BLaER1 (cell line): ENCODE results near the gene TM4SF20.

Experiments used
- H3K27ac ChIP-seq: shearing (Covaris generic); formaldehyde crosslinking; 2 replicates; pipeline ENCODE4 v1.8.1; 2022
- H3K27me3 ChIP-seq: shearing (Covaris generic); formaldehyde crosslinking; 2 replicates; pipeline ENCODE4 v1.8.1; 2022
- H3K36me3 ChIP-seq: shearing (Covaris generic); formaldehyde crosslinking; 2 replicates; pipeline ENCODE4 v1.8.1; 2022
- H3K4me1 ChIP-seq: shearing (Covaris generic); formaldehyde crosslinking; 2 replicates; pipeline ENCODE4 v1.8.1; 2022
- H3K4me2 ChIP-seq: shearing (Covaris generic); formaldehyde crosslinking; 2 replicates; pipeline ENCODE4 v1.8.1; 2022
- H3K4me3 ChIP-seq: shearing (Covaris generic); formaldehyde crosslinking; 2 replicates; pipeline ENCODE4 v1.8.1; 2022
- H3K9ac ChIP-seq: shearing (Covaris generic); formaldehyde crosslinking; 2 replicates; pipeline ENCODE4 v1.8.1; 2022
- H3K9me3 ChIP-seq: shearing (Covaris generic); formaldehyde crosslinking; 2 replicates; pipeline ENCODE4 v1.8.1; 2022
- H4K20me1 ChIP-seq: shearing (Covaris generic); formaldehyde crosslinking; 2 replicates; pipeline ENCODE4 v1.8.1; 2022
- Cebpa-rat ChIP-seq: shearing (Covaris generic); IDR thresholded peaks from 2 replicates; pipeline ENCODE4 v1.8.1; 2022

Gene TM4SF20

GRCh38 chr2:227347117-227347516 is 32.0 kb downstream of the TM4SF20 start:
- Histone ChIP-seq H3K36me3 (peaks cover 63% of the 10 kb centered on the region), H3K4me2 (no peak overlapping the region), H3K27me3 (no peaks in the 10 kb centered on the region), H3K9ac (no peak overlapping the region), H3K9me3 (no peaks in the 10 kb centered on the region), H3K27ac (no peak overlapping the region), H3K4me1 (no peaks in the 10 kb centered on the region), H3K4me3 (no peak overlapping the region), H4K20me1 (no peaks in the 10 kb centered on the region)
- no peak for TF ChIP-seq Cebpa-rat

GRCh38 chr2:227344231-227344630 is 34.9 kb downstream of the TM4SF20 start:
- H3K9ac ChIP-seq, result no peak overlapping the region
- H3K36me3 ChIP-seq, result peaks cover 64% of the 10 kb centered on the region
- TF ChIP-seq Cebpa-rat, result no peak

GRCh38 chr2:227341553-227341952 is 37.6 kb downstream of the TM4SF20 start:
- Histone ChIP-seq H3K4me1 (no peaks in the 10 kb centered on the region), H3K9me3 (no peaks in the 10 kb centered on the region), H3K4me2 (no peak overlapping the region), H3K27me3 (no peaks in the 10 kb centered on the region), H3K9ac (no peak overlapping the region), H3K27ac (no peak overlapping the region), H3K4me3 (no peak overlapping the region), H3K36me3 (peaks cover 69% of the 10 kb centered on the region), H4K20me1 (0 out of 2 replicates have a peak, but pooled peaks cover 6% of the 10 kb centered on the region)
- TF ChIP-seq Cebpa-rat, result no peak

More at GRCh38 chr2:227344231-227344630, 34.9 kb downstream of the TM4SF20 start:
- no peaks in the 10 kb centered on the region for H3K9me3 ChIP-seq
- no peaks in the 10 kb centered on the region for H3K4me1 ChIP-seq
- no peak overlapping the region for H3K27ac ChIP-seq
- H4K20me1 ChIP-seq, result 0 out of 2 replicates have a peak, but pooled peaks cover 4% of the 10 kb centered on the region
- no peaks in the 10 kb centered on the region for H3K27me3 ChIP-seq
- H3K4me3 ChIP-seq, result no peak overlapping the region
- no peak overlapping the region for H3K4me2 ChIP-seq

DNA sequence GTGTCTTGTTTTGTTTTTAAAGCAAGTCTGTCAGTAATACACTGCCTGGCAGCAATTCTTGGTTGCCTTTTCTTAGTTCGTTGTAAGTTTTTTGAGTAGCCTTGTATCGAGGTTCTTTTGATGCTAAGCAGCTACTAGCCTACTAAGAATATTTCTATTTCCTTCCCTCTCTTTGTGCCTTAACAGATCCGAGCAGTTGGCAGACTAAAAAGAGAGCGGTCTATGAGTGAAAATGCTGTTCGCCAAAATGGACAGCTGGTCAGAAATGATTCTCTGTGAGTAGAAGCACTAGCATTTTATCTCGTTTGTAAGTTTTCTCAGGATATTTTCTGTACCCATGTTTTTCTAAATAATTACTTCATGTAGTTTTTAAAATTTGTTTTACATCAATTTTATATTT is 39.0 kb downstream of the TM4SF20 start:
- Histone ChIP-seq H3K36me3 (peaks cover 71% of the 10 kb centered on the region), H3K4me1 (no peaks in the 10 kb centered on the region), H3K27me3 (no peaks in the 10 kb centered on the region), H3K4me2 (no peak overlapping the region), H3K4me3 (no peak overlapping the region), H3K9me3 (no peaks in the 10 kb centered on the region), H3K27ac (no peak overlapping the region), H3K9ac (no peak overlapping the region), H4K20me1 (0 out of 2 replicates have a peak, but pooled peaks cover 6% of the 10 kb centered on the region)
- TF ChIP-seq Cebpa-rat, result no peak

GRCh38 chr2:227339098-227339599 is 40.0 kb downstream of the TM4SF20 start:
- Histone ChIP-seq H3K27me3 (no peaks in the 10 kb centered on the region), H3K4me3 (no peak overlapping the region), H4K20me1 (0 out of 2 replicates have a peak, but pooled peaks cover 6% of the 10 kb centered on the region), H3K9ac (no peak overlapping the region), H3K4me1 (no peaks in the 10 kb centered on the region), H3K36me3 (peaks cover 81% of the 10 kb centered on the region), H3K9me3 (no peaks in the 10 kb centered on the region), H3K4me2 (no peak overlapping the region), H3K27ac (no peak overlapping the region)
- no peak for TF ChIP-seq Cebpa-rat

DNA sequence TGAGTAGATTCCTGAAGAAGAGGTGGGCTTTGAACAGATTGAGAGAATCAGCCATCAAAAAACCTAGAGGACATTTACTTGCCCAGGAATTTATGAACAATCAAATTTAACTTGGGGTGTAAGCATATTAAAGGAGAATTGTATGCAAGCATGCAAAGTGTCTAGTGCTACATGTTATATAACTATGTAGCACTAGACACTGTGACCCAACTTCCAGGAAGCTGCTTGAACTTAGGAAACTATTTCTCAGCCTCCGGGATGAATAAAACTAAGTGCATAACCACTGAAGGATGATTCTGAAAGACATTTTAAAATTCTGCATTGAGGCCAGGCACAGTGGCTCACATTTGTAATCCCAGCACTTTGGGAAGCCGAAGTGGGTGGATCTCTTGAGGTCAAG is 41.7 kb downstream of the TM4SF20 start:
- Histone ChIP-seq H3K4me3 (no peak overlapping the region), H3K9me3 (no peaks in the 10 kb centered on the region), H3K27ac (no peak overlapping the region), H3K36me3 (peaks cover 83% of the 10 kb centered on the region), H3K27me3 (no peaks in the 10 kb centered on the region), H4K20me1 (0 out of 2 replicates have a peak, but pooled peaks cover 6% of the 10 kb centered on the region), H3K4me2 (no peak overlapping the region), H3K9ac (no peak overlapping the region), H3K4me1 (no peaks in the 10 kb centered on the region)
- TF ChIP-seq Cebpa-rat, result no peak

DNA sequence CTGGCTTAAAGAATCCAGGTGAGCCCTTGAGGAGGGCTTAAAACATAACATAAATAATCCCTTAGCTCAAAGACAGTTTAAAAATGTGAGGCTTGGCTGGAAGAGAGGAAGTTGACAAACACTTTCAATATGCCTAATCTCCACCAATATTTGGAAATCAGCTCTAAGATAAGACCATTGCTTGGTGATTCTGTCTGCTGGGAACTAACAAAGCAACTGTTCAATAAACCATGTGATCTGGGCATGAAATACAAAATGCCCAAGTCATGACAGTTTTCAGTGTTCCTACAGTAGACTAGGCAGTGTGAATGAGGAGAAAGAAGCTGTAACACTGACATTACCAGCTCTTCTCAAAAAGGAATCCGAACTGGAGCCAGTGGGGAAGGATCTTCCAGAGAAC is 43.4 kb downstream of the TM4SF20 start:
- Histone ChIP-seq H3K4me3 (no peak overlapping the region), H3K4me1 (no peaks in the 10 kb centered on the region), H3K36me3 (peaks cover 86% of the 10 kb centered on the region), H3K9ac (no peak overlapping the region), H3K4me2 (no peak overlapping the region), H4K20me1 (0 out of 2 replicates have a peak, but pooled peaks cover 6% of the 10 kb centered on the region), H3K9me3 (no peaks in the 10 kb centered on the region), H3K27me3 (no peaks in the 10 kb centered on the region), H3K27ac (no peak overlapping the region)
- no peak for TF ChIP-seq Cebpa-rat

DNA sequence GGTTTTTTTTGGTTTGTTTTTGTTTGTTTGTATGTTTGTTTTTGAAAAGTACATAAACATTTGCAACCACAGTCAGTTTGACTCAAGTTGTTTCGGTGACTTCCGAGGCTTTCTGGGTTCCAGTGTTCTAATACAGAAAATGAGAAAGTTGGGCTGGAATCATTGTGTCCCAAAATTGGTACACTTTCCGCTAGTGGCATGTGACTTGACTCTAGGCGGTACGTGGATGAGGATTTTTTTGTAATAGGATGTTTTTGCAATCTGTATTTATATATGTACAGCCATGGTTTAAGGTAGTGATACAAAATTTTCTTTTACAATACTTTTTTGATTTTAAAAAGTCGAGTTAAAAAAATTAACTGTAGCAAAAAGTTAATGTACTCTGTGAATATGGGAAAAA is 52.3 kb downstream of the TM4SF20 start:
- Histone ChIP-seq H3K27me3 (no peaks in the 10 kb centered on the region), H3K9ac (peak overlapping the region; percentile 94; the same call in 1 of the 2 replicates), H3K4me1 (peaks cover 30% of the 10 kb centered on the region), H3K4me3 (peak overlapping the region; percentile 88), H3K36me3 (peaks cover 21% of the 10 kb centered on the region), H4K20me1 (peaks cover 49% of the 10 kb centered on the region), H3K9me3 (peaks cover 15% of the 10 kb centered on the region), H3K4me2 (peak overlapping the region; percentile 95), H3K27ac (no peak overlapping the region)
- TF ChIP-seq Cebpa-rat, result no peak

GRCh38 chr2:227325839-227326195 is 53.3 kb downstream of the TM4SF20 start:
- H3K27me3 ChIP-seq, result no peaks in the 10 kb centered on the region
- no peak for TF ChIP-seq Cebpa-rat
- peak overlapping the region; percentile 95 for H3K4me2 ChIP-seq
- peaks cover 19% of the 10 kb centered on the region for H3K36me3 ChIP-seq
- H3K9me3 ChIP-seq, result peaks cover 19% of the 10 kb centered on the region
- peaks cover 49% of the 10 kb centered on the region for H4K20me1 ChIP-seq
- peak overlapping the region; percentile 88 for H3K4me3 ChIP-seq
- H3K4me1 ChIP-seq, result peaks cover 30% of the 10 kb centered on the region
- peak overlapping the region; percentile 96 for H3K27ac ChIP-seq
- H3K9ac ChIP-seq, result peak overlapping the region; percentile 94

DNA sequence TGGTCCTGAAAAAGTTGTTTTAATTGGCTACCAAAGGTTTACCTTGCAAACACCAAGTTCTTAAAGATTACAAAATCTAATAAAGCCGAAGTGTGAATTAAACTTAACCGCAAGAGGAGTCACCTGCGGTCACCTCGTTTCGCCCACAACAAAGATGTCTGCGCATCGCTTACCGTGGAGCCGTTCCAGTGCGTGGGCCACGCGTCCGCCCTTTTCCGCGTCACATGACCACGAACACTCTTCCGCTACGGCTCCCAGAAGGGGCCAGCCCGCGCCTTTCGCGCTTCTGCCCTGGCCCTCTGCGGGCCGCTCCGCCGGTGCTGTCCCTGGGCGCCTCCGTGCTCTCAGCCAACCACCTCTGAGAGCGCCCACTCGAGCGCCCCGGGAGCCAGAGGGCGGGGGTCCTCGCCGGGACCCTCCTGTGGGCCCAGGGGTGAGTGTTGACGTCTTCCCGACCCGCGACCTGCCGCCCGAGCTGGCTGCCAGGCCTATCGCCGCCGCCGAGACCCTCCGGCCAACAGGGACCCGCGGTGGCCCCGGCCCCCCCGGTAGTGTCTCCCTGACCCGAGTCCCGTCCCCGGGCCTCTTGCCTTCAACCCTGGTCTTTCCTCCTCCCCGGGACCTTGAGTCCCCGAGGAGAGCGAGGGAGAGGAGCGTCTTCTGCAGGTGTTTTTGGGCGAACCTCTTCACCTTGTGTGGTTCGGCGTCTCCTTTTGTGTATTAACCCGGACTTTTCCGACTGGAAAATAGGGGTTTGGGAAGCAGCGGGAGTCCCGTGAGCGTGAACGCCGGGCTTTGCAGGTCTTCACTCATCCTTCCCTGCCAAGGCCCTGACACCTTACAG is 53.9 kb downstream of the TM4SF20 start, which contains the start of gene MFF:
MFF (plus strand) TSS at position 257 of the 844 bp plus-strand sequence. CDS start 5,415 bp downstream, outside the sequence.
- H3K27ac ChIP-seq, result peak within 1 kb of the TSS; percentile 96
- H3K4me1 ChIP-seq, result peaks cover 30% of the 10 kb centered on the region
- peak within 1 kb of the TSS; percentile 94 for H3K9ac ChIP-seq
- H3K4me3 ChIP-seq, result peak within 1 kb of the TSS; percentile 88
- peaks cover 18% of the 10 kb centered on the region for H3K36me3 ChIP-seq
- peaks cover 19% of the 10 kb centered on the region for H3K9me3 ChIP-seq
- no peaks in the 10 kb centered on the region for H3K27me3 ChIP-seq
- peaks cover 45% of the 10 kb centered on the region for H4K20me1 ChIP-seq
- TF ChIP-seq Cebpa-rat, result no peak
- peak within 1 kb of the TSS; percentile 95 for H3K4me2 ChIP-seq
